OCI-LY7 (cell line): ENCODE data around the gene DNAH7. TPM values are rescaled to one million over a fixed set of nuclear protein-coding genes. Genes with fewer than 3 reads are reported as not detected.

ENCODE experiments used
- BruUV-seq: library from RNA; stranded (reverse); fragments of 400-500 nt; replicated peaks from 2 replicates; lab custom pipeline; 2021; lab: Mats Ljungman, UMichigan
- CTCF ChIA-PET: fragments of 300-600 bp; sonication (Branson Sonifier 250); formaldehyde crosslinking; loops from one replicate; lab custom pipeline; 2022; ENCODE audit warnings: antibody characterized with exemption; ENCODE audit not compliant: unreplicated experiment; lab: Charles Lee
- POLR2A ChIA-PET: fragments of 300-600 bp; sonication (Branson Sonifier 250); formaldehyde crosslinking; loops from one replicate; lab custom pipeline; 2022; ENCODE audit warnings: antibody characterized with exemption; lab: Charles Lee
- DNase-seq: peaks from one replicate; pipeline ENCODE4 v3.0.0-alpha.2; 2015; ENCODE audit warnings: low spot score
- H2AFZ ChIP-seq: fragments of 200-600 bp; sonication (generic), shearing (Covaris generic); 2 replicates; pipeline ENCODE4 v1.6.1; 2014; ENCODE audit warnings: mild to moderate bottlenecking, antibody characterized with exemption, low read length, moderate library complexity
- H3K27ac ChIP-seq: fragments of 200-600 bp; sonication (generic); 2 replicates; pipeline ENCODE4 v1.5.1; 2014; ENCODE audit warnings: mixed run types, low read depth, mild to moderate bottlenecking, moderate library complexity, low read length, inconsistent platforms; ENCODE audit not compliant: poor library complexity, severe bottlenecking
- H3K36me3 ChIP-seq: fragments of 200-600 bp; sonication (generic); 2 replicates; pipeline ENCODE4 v1.6.1; 2014; ENCODE audit warnings: mild to moderate bottlenecking, antibody characterized with exemption, low read length, moderate library complexity, mixed read lengths; ENCODE audit not compliant: insufficient read depth
- H3K4me1 ChIP-seq: fragments of 200-600 bp; sonication (generic); 2 replicates; pipeline ENCODE4 v1.5.1; 2014; ENCODE audit warnings: mild to moderate bottlenecking, low read length; ENCODE audit not compliant: insufficient read depth, poor library complexity, severe bottlenecking
- H3K4me2 ChIP-seq: fragments of 200-600 bp; sonication (generic); 2 replicates; pipeline ENCODE4 v1.6.1; 2014; ENCODE audit warnings: mild to moderate bottlenecking, low read length
- H3K4me3 ChIP-seq: fragments of 200-600 bp; sonication (generic); 2 replicates; pipeline ENCODE4 v1.5.1; 2014; ENCODE audit warnings: mild to moderate bottlenecking, low read depth, low read length; ENCODE audit not compliant: poor library complexity, severe bottlenecking
- H3K79me2 ChIP-seq: fragments of 200-600 bp; sonication (generic); 2 replicates; pipeline ENCODE4 v1.6.1; 2016; ENCODE audit warnings: low read depth, mild to moderate bottlenecking, low read length, moderate library complexity, mixed read lengths; ENCODE audit not compliant: insufficient read depth
- H3K9me2 ChIP-seq: fragments of 200-600 bp; sonication (generic); 2 replicates; pipeline ENCODE4 v1.6.1; 2016; ENCODE audit warnings: mild to moderate bottlenecking, low read length, mixed read lengths; ENCODE audit not compliant: insufficient read depth
- H3K9me3 ChIP-seq: fragments of 200-600 bp; sonication (generic); 2 replicates; pipeline ENCODE4 v1.6.1; 2014; ENCODE audit warnings: mild to moderate bottlenecking, mixed run types, low read length, mixed read lengths
- H4K20me1 ChIP-seq: fragments of 200-600 bp; sonication (generic); 2 replicates; pipeline ENCODE4 v1.6.1; 2014; ENCODE audit warnings: mild to moderate bottlenecking, antibody characterized with exemption, low read length, moderate library complexity, mixed read lengths; ENCODE audit not compliant: insufficient read depth
- CTCF ChIP-seq: fragments of 200-600 bp; sonication (generic); conservative IDR thresholded peaks from 2 replicates; pipeline ENCODE4 v1.5.1; 2014; ENCODE audit warnings: mild to moderate bottlenecking, antibody characterized with exemption, low read length, moderate library complexity, mixed read lengths
- EZH2phosphoT487 ChIP-seq: fragments of 200-600 bp; sonication (generic); IDR thresholded peaks from 2 replicates; pipeline ENCODE4 v1.6.1; 2018; ENCODE audit warnings: low read depth, borderline replicate concordance, mild to moderate bottlenecking, mixed run types, antibody characterized with exemption, low read length, moderate library complexity, mixed read lengths
- intact Hi-C: fragments of 100-400 bp; cut with micrococcal nuclease; formaldehyde crosslinking; loops from one replicate; pipeline ENCODE4 v1.10.0; 2022; ENCODE audit not compliant: unreplicated experiment
- total RNA-seq, 2 experiments: library from RNA; depleted of rRNA in 1 of 2; stranded (reverse); fragments of >200 nt in 1 of 2; shearing (Covaris generic) in 1 of 2; gene quantifications; 2 replicates each; pipeline ENCODE4 v1.2.3, GENCODE V29; 2014 to 2022

DNAH7 gene
- total RNA-seq, 2 experiments from 2014 or later, result not detected

GRCh38 chr2:195741191-195741590 is 327.4 kb downstream of the DNAH7 start:
- H3K9me2 ChIP-seq, result no peaks in the 10 kb centered on the region
- H3K9me3 ChIP-seq, result no peaks in the 10 kb centered on the region
- POLR2A ChIA-PET, result interaction anchor here (0.8 to 1.6 kb wide), 3 partner anchors 14 to 75 kb away, joined by 3 to 4 read pairs (median 3); no protein-coding TSS in a partner anchor
- CTCF ChIA-PET, result no interaction called here
- no peaks in the 10 kb centered on the region for H3K4me1 ChIP-seq
- no peak overlapping the region for H3K27ac ChIP-seq
- H2AFZ ChIP-seq, result no peak overlapping the region
- no peak overlapping the region for H3K4me3 ChIP-seq
- no peak overlapping the region for H3K4me2 ChIP-seq
- H3K36me3 ChIP-seq, result no peaks in the 10 kb centered on the region
- BruUV-seq, result no TSS peak
- no peaks in the 10 kb centered on the region for H3K79me2 ChIP-seq
- DNase-seq, result no peak
- no peaks in the 10 kb centered on the region for H4K20me1 ChIP-seq
- TF ChIP-seq CTCF (no peak), EZH2phosphoT487 (no peak)
- intact Hi-C loops, result no loop called here

- no TSS peak for BruUV-seq
- Histone ChIP-seq H3K4me2 (no peak overlapping the region), H3K36me3 (no peaks in the 10 kb centered on the region), H4K20me1 (no peaks in the 10 kb centered on the region), H3K4me3 (no peak overlapping the region), H2AFZ (no peak overlapping the region), H3K9me2 (no peaks in the 10 kb centered on the region), H3K4me1 (no peaks in the 10 kb centered on the region), H3K27ac (no peak overlapping the region), H3K9me3 (no peaks in the 10 kb centered on the region), H3K79me2 (no peaks in the 10 kb centered on the region)
- ChIA-PET CTCF (no interaction called here), POLR2A (interaction anchor here (0.7 kb wide), 1 partner anchor 220 kb away, joined by 3 read pairs; no protein-coding TSS in a partner anchor)
- intact Hi-C loops, result no loop called here
- TF ChIP-seq CTCF (no peak), EZH2phosphoT487 (no peak)
- DNase-seq, result no peak
These were observed 330.9 kb downstream of the DNAH7 start for GRCh38 chr2:195737511-195738325.

- H3K9me2 ChIP-seq, result no peaks in the 10 kb centered on the region
- H3K4me3 ChIP-seq, result no peak overlapping the region
- intact Hi-C loops, result no loop called here
- CTCF ChIA-PET, result interaction anchor here (0.5 kb wide), 1 partner anchor 79 kb away, joined by 3 read pairs; no protein-coding TSS in a partner anchor
- POLR2A ChIA-PET, result interaction anchor here (0.6 to 1.2 kb wide), 4 partner anchors 50 to 344 kb away, joined by 3 to 7 read pairs (median 4); no protein-coding TSS in a partner anchor
- H3K4me1 ChIP-seq, result no peaks in the 10 kb centered on the region
- BruUV-seq, result no TSS peak
- no peak overlapping the region for H3K27ac ChIP-seq
- no peaks in the 10 kb centered on the region for H4K20me1 ChIP-seq
- H3K36me3 ChIP-seq, result no peaks in the 10 kb centered on the region
- H3K79me2 ChIP-seq, result no peaks in the 10 kb centered on the region
- no peak overlapping the region for H2AFZ ChIP-seq
- H3K9me3 ChIP-seq, result no peaks in the 10 kb centered on the region
- TF ChIP-seq EZH2phosphoT487 (no peak), CTCF (no peak)
- DNase-seq, result no peak
- no peak overlapping the region for H3K4me2 ChIP-seq
These were observed 333.3 kb downstream of the DNAH7 start for GRCh38 chr2:195735347-195735746.
